GM23338 (cell line): ENCODE measurements around the gene MYH10.

ENCODE experiments used
- CREB1 ChIP-seq: fragments of 250-450 bp; sonication (Bioruptor Pico); IDR thresholded peaks from 2 replicates; pipeline ENCODE4 v1.5.0; 2020; ENCODE audit warnings: low read depth, mild to moderate bottlenecking, moderate library complexity
- CTCF ChIP-seq, 2 experiments: fragments of 200-600 bp in 1 of 2; sonication (generic) in 1 of 2; conservative IDR thresholded peaks; 2 replicates each; pipeline versions ENCODE4 v1.5.1 to v1.6.1; 2016 to 2017; ENCODE audit warnings: antibody characterized with exemption in 2 of 2, low read depth in 2 of 2, mild to moderate bottlenecking in 2 of 2, moderate library complexity in 1 of 2
- ETS1 ChIP-seq: IDR thresholded peaks from 2 replicates; pipeline ENCODE4 v1.6.1; 2016; ENCODE audit warnings: antibody characterized with exemption
- EZH2 ChIP-seq: fragments of 200-600 bp; sonication (generic); IDR thresholded peaks from one replicate; pipeline ENCODE4 v1.8.0; 2017; ENCODE audit warnings: antibody characterized with exemption, mild to moderate bottlenecking, low read depth; ENCODE audit not compliant: unreplicated experiment
- EZH2phosphoT487 ChIP-seq: fragments of 200-600 bp; sonication (generic); IDR thresholded peaks from one replicate; pipeline ENCODE4 v1.8.1; 2018; ENCODE audit warnings: antibody characterized with exemption; ENCODE audit not compliant: unreplicated experiment
- JUNB ChIP-seq: IDR thresholded peaks from one replicate; pipeline ENCODE4 v1.6.1; 2016; ENCODE audit warnings: antibody characterized with exemption; ENCODE audit not compliant: unreplicated experiment
- NANOG ChIP-seq: IDR thresholded peaks from 2 replicates; pipeline ENCODE4 v1.6.1; 2016; ENCODE audit warnings: antibody characterized with exemption, borderline replicate concordance
- POLR2AphosphoS5 ChIP-seq: IDR thresholded peaks from 2 replicates; pipeline ENCODE4 v1.6.1; 2016; ENCODE audit warnings: antibody characterized with exemption, low read depth
- REST ChIP-seq: IDR thresholded peaks from one replicate; pipeline ENCODE4 v1.6.1; 2018; ENCODE audit warnings: antibody characterized with exemption; ENCODE audit not compliant: unreplicated experiment
- STAT1 ChIP-seq: IDR thresholded peaks from one replicate; pipeline ENCODE4 v1.6.1; 2016; ENCODE audit warnings: antibody characterized with exemption; ENCODE audit not compliant: unreplicated experiment
- ZNF114 ChIP-seq: fragments of 250-450 bp; sonication (Bioruptor Pico); IDR thresholded peaks from 2 replicates; pipeline ENCODE4 v1.5.0; 2020; ENCODE audit warnings: mild to moderate bottlenecking, moderate library complexity
- ZNF331 ChIP-seq: fragments of 250-450 bp; sonication (Bioruptor Pico); IDR thresholded peaks from 2 replicates; pipeline ENCODE4 v1.5.0; 2020; ENCODE audit warnings: low read depth, mild to moderate bottlenecking, moderate library complexity

- TF ChIP-seq EZH2, result no peak
- TF ChIP-seq CTCF (conservative IDR thresholded peaks at IDR 0.05; ENCODE audit: low read depth in 2 of 2), result no peak
- TF ChIP-seq EZH2phosphoT487, result no peak
- TF ChIP-seq POLR2AphosphoS5, result no peak
- no peak for TF ChIP-seq JUNB
- no peak for TF ChIP-seq REST
- no peak for TF ChIP-seq ZNF331
- no peak for TF ChIP-seq STAT1
- TF ChIP-seq NANOG, result no peak
- TF ChIP-seq ETS1, result no peak
- TF ChIP-seq CREB1, result no peak
- TF ChIP-seq ZNF114 (CRISPR knock-in tag), result no peak
These were observed 192.1 kb downstream of the MYH10 start for GRCh38 chr17:8438441-8438840.
